RWPE2 (cell line): Measurements from ENCODE around the gene IL1RL1.

ENCODE experiments used
- ATAC-seq: fragments of 200-7000 bp; cut with Tn5 transposase; 3 replicates; pipeline ENCODE4 v1.9.1; 2021; ENCODE audit warnings: low read depth
- DNase-seq: peaks from one replicate; pipeline ENCODE4 v3.0.0-alpha.2; 2020; ENCODE audit warnings: low spot score
- H3K27ac ChIP-seq: fragments of 450-650 bp; 2 replicates; pipeline ENCODE4 v1.5.1; 2017; ENCODE audit warnings: mild to moderate bottlenecking; ENCODE audit not compliant: poor library complexity, severe bottlenecking
- H3K27me3 ChIP-seq: fragments of 250-450 bp; sonication (Bioruptor Pico); 2 replicates; pipeline ENCODE4 v1.5.1; 2021; ENCODE audit warnings: mild to moderate bottlenecking, moderate library complexity; ENCODE audit not compliant: insufficient read depth, poor library complexity, severe bottlenecking
- H3K36me3 ChIP-seq: fragments of 250-450 bp; sonication (Bioruptor Pico); 2 replicates; pipeline ENCODE4 v1.5.1; 2020; ENCODE audit warnings: low read depth, mild to moderate bottlenecking, moderate library complexity
- H3K4me1 ChIP-seq: fragments of 250-450 bp; sonication (Bioruptor Pico); 2 replicates; pipeline ENCODE4 v1.5.1; 2021; ENCODE audit warnings: mild to moderate bottlenecking, moderate library complexity; ENCODE audit not compliant: insufficient read depth, poor library complexity, severe bottlenecking
- H3K4me3 ChIP-seq: fragments of 250-450 bp; sonication (Bioruptor Pico); 2 replicates; pipeline ENCODE4 v1.5.1; 2021; ENCODE audit warnings: mild to moderate bottlenecking, moderate library complexity; ENCODE audit not compliant: severe bottlenecking
- H3K9me3 ChIP-seq: fragments of 250-450 bp; sonication (Bioruptor Pico); 2 replicates; pipeline ENCODE4 v1.5.1; 2021; ENCODE audit warnings: mild to moderate bottlenecking, moderate library complexity; ENCODE audit not compliant: severe bottlenecking
- TF ChIP-seq, protein P1 (sequence below): fragments of 450-650 bp; IDR thresholded peaks from one replicate; pipeline ENCODE4 v1.5.1; 2017; ENCODE audit warnings: mild to moderate bottlenecking, moderate library complexity; ENCODE audit not compliant: poor library complexity, severe bottlenecking

IL1RL1 gene

DNA sequence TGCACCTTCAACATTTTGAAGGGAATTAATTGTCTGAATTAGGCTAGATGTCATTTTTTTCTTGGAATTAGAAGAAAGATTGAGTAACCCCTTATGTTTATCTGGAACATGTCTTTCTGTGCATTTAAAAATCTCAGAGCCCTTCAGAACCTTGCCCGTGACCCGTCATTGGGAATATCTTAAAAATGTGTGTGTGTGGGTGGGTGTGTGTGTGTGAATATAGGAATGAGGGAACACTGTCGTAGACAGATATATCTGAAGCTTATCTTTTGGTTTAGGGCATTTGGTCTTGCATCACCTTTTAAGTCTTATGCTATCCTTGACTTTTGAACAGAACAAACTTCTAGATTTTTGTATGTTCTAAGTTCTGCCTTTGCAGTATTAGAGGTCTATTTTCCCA is 13.5 kb upstream of the IL1RL1 start:
- H3K36me3 ChIP-seq = no peaks in the 10 kb centered on the region
- DNase-seq (no peak), ATAC-seq (no peak)
- no peak overlapping the region for H3K27ac ChIP-seq
- H3K9me3 ChIP-seq = no peaks in the 10 kb centered on the region
- H3K4me3 ChIP-seq = no peak overlapping the region
- H3K27me3 ChIP-seq = peaks cover 7% of the 10 kb centered on the region
- peaks cover 7% of the 10 kb centered on the region for H3K4me1 ChIP-seq
- TF ChIP-seq, protein P1, sequence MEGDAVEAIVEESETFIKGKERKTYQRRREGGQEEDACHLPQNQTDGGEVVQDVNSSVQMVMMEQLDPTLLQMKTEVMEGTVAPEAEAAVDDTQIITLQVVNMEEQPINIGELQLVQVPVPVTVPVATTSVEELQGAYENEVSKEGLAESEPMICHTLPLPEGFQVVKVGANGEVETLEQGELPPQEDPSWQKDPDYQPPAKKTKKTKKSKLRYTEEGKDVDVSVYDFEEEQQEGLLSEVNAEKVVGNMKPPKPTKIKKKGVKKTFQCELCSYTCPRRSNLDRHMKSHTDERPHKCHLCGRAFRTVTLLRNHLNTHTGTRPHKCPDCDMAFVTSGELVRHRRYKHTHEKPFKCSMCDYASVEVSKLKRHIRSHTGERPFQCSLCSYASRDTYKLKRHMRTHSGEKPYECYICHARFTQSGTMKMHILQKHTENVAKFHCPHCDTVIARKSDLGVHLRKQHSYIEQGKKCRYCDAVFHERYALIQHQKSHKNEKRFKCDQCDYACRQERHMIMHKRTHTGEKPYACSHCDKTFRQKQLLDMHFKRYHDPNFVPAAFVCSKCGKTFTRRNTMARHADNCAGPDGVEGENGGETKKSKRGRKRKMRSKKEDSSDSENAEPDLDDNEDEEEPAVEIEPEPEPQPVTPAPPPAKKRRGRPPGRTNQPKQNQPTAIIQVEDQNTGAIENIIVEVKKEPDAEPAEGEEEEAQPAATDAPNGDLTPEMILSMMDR = no peak

DNA sequence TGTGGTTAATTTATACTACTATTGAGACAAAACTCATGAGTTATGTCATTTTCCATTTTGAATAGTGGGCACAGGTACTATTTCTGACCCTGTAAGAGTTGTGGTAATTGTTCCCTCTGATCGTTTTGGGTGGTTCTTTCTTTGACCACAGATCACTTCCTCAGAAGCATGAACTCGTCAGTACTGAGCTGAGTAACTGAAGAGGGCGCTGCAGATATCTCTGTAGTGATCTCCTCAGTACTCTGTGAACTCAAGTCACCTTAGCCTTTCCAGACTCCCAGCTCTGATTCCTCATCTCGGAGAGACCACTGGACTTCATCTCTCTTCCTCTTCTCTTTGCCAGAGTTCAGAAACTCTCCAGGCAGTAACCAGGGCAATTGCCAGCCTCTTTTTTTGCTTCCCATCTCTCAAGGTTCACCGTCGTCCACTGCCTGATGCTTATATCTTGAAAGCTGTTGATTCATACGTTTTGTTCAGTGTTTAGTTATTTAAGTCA is 9.4 kb upstream of the IL1RL1 start:
- DNase-seq = no peak
- no peaks in the 10 kb centered on the region for H3K36me3 ChIP-seq
- H3K4me1 ChIP-seq = no peaks in the 10 kb centered on the region
- H3K27ac ChIP-seq = no peak overlapping the region
- TF ChIP-seq, protein P1 = peak; percentile 22
- no peak overlapping the region for H3K4me3 ChIP-seq
- peak; percentile 59; the same call in 1 of the 3 replicates for ATAC-seq
- peaks cover 7% of the 10 kb centered on the region for H3K27me3 ChIP-seq
- no peaks in the 10 kb centered on the region for H3K9me3 ChIP-seq

- H3K4me3 ChIP-seq = no peak overlapping the region
- ATAC-seq (no peak), DNase-seq (no peak)
- H3K27me3 ChIP-seq = peaks cover 7% of the 10 kb centered on the region
- TF ChIP-seq, protein P1 = no peak
- H3K9me3 ChIP-seq = no peaks in the 10 kb centered on the region
- no peaks in the 10 kb centered on the region for H3K36me3 ChIP-seq
- no peaks in the 10 kb centered on the region for H3K4me1 ChIP-seq
- H3K27ac ChIP-seq = no peak overlapping the region
Measured at GRCh38 chr2:102302458-102302857, 8.9 kb upstream of the IL1RL1 start.

DNA sequence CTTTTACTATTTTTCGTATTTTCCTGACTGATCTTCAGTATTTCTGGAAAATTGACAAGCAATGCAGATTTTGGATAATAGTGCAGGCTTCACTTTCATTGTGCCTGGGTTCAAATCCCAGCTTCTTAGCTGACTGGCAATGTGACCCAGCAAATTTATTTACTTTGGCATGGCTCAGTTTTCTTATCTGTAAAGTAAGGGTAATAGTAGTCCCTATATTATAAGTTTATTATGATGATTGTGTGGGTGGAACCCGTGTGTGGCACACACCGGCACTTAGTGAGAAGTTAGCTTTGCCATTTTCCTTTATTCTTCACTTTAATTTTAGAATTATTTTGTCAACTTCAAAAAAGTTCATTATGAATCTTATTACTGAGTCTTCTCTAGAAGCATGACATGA is 7.8 kb upstream of the IL1RL1 start:
- Histone ChIP-seq H3K27me3 (peaks cover 7% of the 10 kb centered on the region), H3K4me1 (no peaks in the 10 kb centered on the region), H3K9me3 (no peaks in the 10 kb centered on the region), H3K36me3 (no peaks in the 10 kb centered on the region), H3K27ac (no peak overlapping the region), H3K4me3 (no peak overlapping the region)
- TF ChIP-seq, protein P1 = no peak
- DNase-seq (no peak), ATAC-seq (no peak)

DNA sequence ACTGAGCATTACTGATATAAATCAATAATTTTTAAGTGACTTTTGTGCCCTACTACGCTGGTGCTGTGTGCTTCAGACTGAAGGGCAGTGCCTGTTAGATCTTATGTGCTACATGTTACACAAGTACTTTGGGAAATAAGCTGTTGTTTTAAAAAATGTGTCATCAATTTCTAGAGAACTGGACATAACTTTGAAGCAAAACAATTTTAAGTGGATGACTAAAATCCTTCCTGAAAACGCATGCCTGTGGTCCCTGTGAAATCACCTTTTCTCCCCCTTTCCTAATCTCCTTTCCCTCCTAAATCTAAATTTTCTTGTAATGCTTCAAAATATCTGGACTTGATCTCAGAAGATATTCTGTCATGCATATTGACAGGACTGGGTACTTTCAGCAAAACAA is 7.1 kb upstream of the IL1RL1 start:
- Histone ChIP-seq H3K4me3 (no peak overlapping the region), H3K36me3 (no peaks in the 10 kb centered on the region), H3K27ac (no peak overlapping the region), H3K9me3 (no peaks in the 10 kb centered on the region), H3K4me1 (no peaks in the 10 kb centered on the region), H3K27me3 (peaks cover 7% of the 10 kb centered on the region)
- DNase-seq (no peak), ATAC-seq (no peak)
- TF ChIP-seq, protein P1 = no peak
